ENCODE measurements around the gene HS3ST1.

The HS3ST1 gene

DNA sequence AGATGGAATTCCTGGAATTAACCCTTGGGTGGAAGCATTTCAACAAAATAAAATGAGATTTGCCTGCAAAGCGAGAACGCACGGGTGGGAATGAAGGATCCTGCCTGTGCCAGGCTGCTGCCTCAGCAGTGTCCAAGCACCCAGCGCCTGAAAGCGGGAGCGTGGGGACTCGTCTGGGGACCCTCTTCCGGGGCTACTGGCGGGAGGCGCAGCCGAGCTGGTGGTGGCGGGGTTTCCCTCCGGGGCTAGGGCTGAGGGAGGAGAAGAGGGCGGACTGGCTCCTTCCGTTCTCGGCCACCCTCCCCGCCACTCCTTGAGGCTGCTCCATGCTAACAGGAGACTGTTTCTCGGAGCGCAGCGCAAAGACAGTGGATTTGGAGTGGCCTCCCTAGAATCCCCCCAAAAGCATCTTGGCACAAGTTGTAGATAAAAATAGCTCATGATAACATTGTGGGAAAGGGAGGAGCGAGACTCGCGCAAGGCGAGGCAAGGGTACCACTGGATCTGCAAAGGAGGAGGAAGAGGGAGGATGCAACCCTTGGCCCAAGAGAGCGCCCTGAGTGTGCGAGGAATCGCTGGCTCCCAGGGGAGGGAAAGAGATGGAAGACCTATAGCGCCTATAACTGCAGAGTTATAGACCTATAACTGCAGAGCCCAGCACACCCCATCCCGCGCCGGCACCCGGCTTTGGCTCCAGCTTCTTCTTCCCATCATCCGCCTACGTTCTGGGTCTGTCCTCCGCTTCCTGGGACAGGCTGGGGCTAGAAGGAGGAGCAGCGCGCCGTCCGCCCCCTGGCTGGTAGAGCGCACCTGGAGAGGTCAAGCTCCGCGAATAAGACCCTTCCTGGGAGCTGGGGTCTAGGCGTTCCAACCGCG, 1.3 kb downstream of the HS3ST1 start:
- peaks cover 41% of the 10 kb centered on the region for H3K27me3 ChIP-seq (ENCODE audit: insufficient read depth, low read length)
- no peak overlapping the region for H3K4me3 ChIP-seq (ENCODE audit: low read length)
- peaks cover 7% of the 10 kb centered on the region for H3K4me1 ChIP-seq (ENCODE audit: insufficient read depth, low read length)
- no peak overlapping the region for H2AFZ ChIP-seq (ENCODE audit: low read depth, low read length)
- H3K9me3 ChIP-seq (ENCODE audit: low read length), result no peaks in the 10 kb centered on the region
- no peaks in the 10 kb centered on the region for H3K36me3 ChIP-seq (ENCODE audit: insufficient read depth, low read length)

DNA sequence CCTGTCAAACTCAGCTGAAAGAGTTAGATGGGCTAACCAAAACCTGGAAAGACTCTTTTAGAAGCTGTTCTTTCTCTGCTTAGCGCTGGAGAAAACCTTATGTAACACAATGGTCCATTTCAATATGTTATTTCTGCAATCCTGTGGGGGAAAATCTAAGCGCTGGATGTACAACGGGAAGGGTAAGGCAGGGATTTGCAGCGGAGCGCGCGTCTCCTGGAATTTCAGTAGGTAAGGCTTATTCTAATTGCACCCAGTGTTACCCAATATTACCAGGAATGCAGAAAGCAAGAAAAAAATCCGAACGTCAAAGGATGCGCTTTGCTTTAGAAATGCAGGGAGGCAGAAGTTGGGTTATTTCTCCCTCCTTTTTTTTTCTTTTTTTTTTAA, 2.0 kb downstream of the HS3ST1 start:
- H3K4me3 ChIP-seq (ENCODE audit: low read length), result no peak overlapping the region
- H3K4me1 ChIP-seq (ENCODE audit: insufficient read depth, low read length), result peaks cover 13% of the 10 kb centered on the region
- no peak overlapping the region for H2AFZ ChIP-seq (ENCODE audit: low read depth, low read length)
- no peaks in the 10 kb centered on the region for H3K36me3 ChIP-seq (ENCODE audit: insufficient read depth, low read length)
- peaks cover 41% of the 10 kb centered on the region for H3K27me3 ChIP-seq (ENCODE audit: insufficient read depth, low read length)
- no peaks in the 10 kb centered on the region for H3K9me3 ChIP-seq (ENCODE audit: low read length)

DNA sequence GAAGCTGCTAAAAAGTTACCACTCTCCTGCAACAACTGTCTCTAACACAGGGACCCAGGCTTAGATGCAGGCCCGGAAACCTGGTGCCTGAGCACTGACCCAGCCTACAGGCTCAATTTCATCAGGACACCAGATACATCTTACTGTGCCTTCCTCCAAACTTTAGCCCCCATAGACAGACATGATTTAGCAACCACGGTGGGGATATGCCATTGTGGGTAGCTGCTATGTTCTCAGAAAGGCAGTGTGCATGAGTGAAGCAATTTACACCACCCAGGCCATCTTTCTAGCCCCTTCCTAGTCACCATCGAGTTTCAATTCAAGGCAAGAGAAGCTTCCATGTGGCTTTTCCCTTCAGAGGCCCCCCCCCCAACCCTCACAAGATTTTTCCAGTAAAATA, 2.7 kb downstream of the HS3ST1 start:
- Histone ChIP-seq H3K9me3 (ENCODE audit: low read length) (no peaks in the 10 kb centered on the region), H3K4me3 (ENCODE audit: low read length) (no peak overlapping the region), H3K4me1 (ENCODE audit: insufficient read depth, low read length) (peaks cover 16% of the 10 kb centered on the region), H3K36me3 (ENCODE audit: insufficient read depth, low read length) (no peaks in the 10 kb centered on the region), H3K27me3 (ENCODE audit: insufficient read depth, low read length) (peaks cover 41% of the 10 kb centered on the region), H2AFZ (ENCODE audit: low read depth, low read length) (no peak overlapping the region)

DNA sequence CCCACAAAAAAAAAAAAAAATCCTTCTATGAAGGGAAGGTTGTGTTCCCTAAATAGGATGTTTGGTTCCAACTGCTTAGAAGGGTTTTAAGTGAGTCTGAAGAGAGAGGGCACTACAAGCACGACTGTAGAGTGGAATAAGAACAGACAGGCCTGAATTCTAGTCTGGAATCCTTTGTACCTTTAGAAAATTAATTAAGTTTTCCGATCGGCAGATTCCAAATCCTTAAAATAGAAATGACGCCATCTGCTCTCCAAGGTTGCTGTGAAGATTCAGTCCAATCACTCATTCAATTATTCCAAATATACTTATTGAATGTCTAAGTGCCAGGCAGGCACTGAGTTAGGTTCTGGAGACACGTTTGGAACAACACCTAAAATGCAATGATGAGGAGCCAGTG, 3.8 kb downstream of the HS3ST1 start:
- peaks cover 36% of the 10 kb centered on the region for H3K27me3 ChIP-seq (ENCODE audit: insufficient read depth, low read length)

DNA sequence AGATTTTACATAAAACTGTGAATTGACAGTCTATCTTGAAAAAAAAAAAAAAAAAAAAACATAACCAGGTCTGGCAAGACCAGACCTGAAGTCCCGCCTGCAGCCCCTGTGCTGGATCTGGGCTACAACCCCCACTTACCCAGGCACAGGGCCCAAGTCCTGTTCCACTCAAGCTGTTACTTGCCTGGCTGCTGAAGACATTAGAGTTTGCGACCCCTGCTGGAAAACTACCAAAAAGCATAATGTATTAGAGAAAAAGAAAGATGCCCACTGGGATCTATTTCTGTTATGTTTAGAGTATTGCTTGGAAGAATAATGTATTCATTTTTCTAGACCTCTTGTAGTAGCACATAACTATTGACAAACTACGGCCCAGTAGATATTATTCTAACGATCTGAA, 4.7 kb downstream of the HS3ST1 start:
- H2AFZ ChIP-seq (ENCODE audit: low read depth, low read length), result no peak overlapping the region
- no peaks in the 10 kb centered on the region for H3K36me3 ChIP-seq (ENCODE audit: insufficient read depth, low read length)
- H3K4me1 ChIP-seq (ENCODE audit: insufficient read depth, low read length), result peaks cover 16% of the 10 kb centered on the region
- no peaks in the 10 kb centered on the region for H3K9me3 ChIP-seq (ENCODE audit: low read length)
- H3K27me3 ChIP-seq (ENCODE audit: insufficient read depth, low read length), result peaks cover 28% of the 10 kb centered on the region
- H3K4me3 ChIP-seq (ENCODE audit: low read length), result no peak overlapping the region

More for the DNA sequence above, 3.8 kb downstream of the HS3ST1 start:
- Histone ChIP-seq H3K4me3 (ENCODE audit: low read length) (no peak overlapping the region), H3K36me3 (ENCODE audit: insufficient read depth, low read length) (no peaks in the 10 kb centered on the region), H3K4me1 (ENCODE audit: insufficient read depth, low read length) (peaks cover 16% of the 10 kb centered on the region), H2AFZ (ENCODE audit: low read depth, low read length) (no peak overlapping the region), H3K9me3 (ENCODE audit: low read length) (no peaks in the 10 kb centered on the region)

DNA sequence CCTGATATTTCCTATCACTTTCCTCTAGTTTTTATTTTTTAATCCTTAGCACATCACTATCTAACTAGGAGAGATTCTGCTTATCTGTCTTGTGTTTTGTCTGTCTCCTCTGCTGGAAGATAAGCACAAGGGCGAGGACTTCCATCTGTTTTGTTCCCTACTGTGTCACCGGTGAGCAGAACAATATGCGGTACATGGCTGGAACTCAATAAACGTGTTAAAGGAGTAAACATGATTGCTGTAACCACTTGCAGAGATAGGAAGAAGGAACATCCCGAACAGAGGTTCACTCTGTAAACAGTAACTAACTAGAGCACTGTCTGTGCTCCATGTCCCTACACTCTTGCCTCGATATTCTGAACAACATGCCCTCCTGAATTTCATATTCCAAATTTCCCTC, 5.2 kb downstream of the HS3ST1 start:
- Histone ChIP-seq H3K27me3 (ENCODE audit: insufficient read depth, low read length) (peaks cover 25% of the 10 kb centered on the region), H3K36me3 (ENCODE audit: insufficient read depth, low read length) (no peaks in the 10 kb centered on the region), H3K4me1 (ENCODE audit: insufficient read depth, low read length) (peaks cover 15% of the 10 kb centered on the region), H3K4me3 (ENCODE audit: low read length) (no peak overlapping the region), H2AFZ (ENCODE audit: low read depth, low read length) (no peak overlapping the region), H3K9me3 (ENCODE audit: low read length) (no peaks in the 10 kb centered on the region)

DNA sequence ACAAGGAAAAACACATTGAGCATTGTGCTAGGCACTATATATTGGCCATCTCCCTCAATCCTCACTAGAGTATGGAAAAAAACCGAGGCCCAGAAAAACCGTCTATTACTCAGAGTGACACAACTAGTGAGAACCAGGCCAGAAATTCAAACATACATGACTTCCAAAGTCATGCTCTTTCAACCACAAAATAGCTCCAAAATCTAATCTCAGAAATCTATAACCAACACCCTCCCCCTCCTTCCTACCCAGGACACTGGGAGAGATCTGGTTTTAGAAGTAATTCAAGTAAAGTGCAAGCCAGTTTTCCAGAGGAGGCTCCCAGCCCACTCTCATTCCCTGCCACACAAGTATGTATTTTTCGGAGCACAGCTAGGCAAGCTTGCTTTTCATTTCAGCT, 7.6 kb downstream of the HS3ST1 start:
- Histone ChIP-seq H2AFZ (ENCODE audit: low read depth, low read length) (no peak overlapping the region), H3K36me3 (ENCODE audit: insufficient read depth, low read length) (no peaks in the 10 kb centered on the region), H3K4me1 (ENCODE audit: insufficient read depth, low read length) (peaks cover 10% of the 10 kb centered on the region), H3K4me3 (ENCODE audit: low read length) (no peak overlapping the region), H3K9me3 (ENCODE audit: low read length) (no peaks in the 10 kb centered on the region), H3K27me3 (ENCODE audit: insufficient read depth, low read length) (peaks cover 3% of the 10 kb centered on the region)

DNA sequence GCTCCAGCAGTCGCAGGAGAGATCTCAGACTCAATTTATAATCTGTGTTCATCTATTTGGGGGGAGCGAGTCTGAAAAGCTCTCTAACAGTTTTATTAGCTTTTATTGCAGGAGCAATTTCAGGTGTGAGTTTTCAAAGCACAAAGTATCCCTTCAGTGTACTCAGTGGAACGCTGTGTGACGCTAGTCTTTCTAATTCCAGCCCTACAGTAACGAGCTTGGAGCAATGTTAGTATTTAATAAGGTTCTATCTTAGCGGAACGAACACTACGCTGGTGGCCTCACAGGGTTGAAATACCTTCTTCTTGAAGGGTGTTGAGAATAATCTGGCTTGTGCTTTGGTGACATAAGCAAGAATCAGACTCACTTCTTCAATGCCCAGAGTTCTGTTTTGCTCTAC, 8.4 kb downstream of the HS3ST1 start:
- Histone ChIP-seq H3K9me3 (ENCODE audit: low read length) (no peaks in the 10 kb centered on the region), H2AFZ (ENCODE audit: low read depth, low read length) (no peak overlapping the region), H3K4me3 (ENCODE audit: low read length) (no peak overlapping the region), H3K36me3 (ENCODE audit: insufficient read depth, low read length) (no peaks in the 10 kb centered on the region), H3K4me1 (ENCODE audit: insufficient read depth, low read length) (peaks cover 13% of the 10 kb centered on the region), H3K27me3 (ENCODE audit: insufficient read depth, low read length) (no peaks in the 10 kb centered on the region)

DNA sequence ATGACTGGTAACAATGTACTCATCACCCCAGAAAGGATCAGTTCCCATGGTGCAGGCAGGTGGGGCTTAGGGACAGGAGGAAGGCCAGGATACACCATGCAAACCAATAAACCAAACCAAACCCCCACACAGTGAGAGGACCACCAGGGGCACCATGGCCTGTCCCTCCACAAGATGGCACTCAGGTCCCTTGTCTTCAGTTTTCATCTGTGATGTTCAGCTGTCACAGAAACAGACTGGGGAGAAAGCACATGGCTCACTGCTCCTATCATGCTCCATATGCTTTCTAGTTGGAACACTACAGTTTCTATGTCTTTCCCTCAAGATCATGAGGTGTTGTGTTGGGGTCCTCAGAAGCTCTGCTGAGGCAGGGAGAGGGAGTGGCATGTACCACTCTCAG, 10.1 kb downstream of the HS3ST1 start:
- no peaks in the 10 kb centered on the region for H3K27me3 ChIP-seq (ENCODE audit: insufficient read depth, low read length)
- H2AFZ ChIP-seq (ENCODE audit: low read depth, low read length), result no peak overlapping the region
- no peaks in the 10 kb centered on the region for H3K36me3 ChIP-seq (ENCODE audit: insufficient read depth, low read length)
- no peaks in the 10 kb centered on the region for H3K9me3 ChIP-seq (ENCODE audit: low read length)
- peaks cover 13% of the 10 kb centered on the region for H3K4me1 ChIP-seq (ENCODE audit: insufficient read depth, low read length)
- H3K4me3 ChIP-seq (ENCODE audit: low read length), result no peak overlapping the region

DNA sequence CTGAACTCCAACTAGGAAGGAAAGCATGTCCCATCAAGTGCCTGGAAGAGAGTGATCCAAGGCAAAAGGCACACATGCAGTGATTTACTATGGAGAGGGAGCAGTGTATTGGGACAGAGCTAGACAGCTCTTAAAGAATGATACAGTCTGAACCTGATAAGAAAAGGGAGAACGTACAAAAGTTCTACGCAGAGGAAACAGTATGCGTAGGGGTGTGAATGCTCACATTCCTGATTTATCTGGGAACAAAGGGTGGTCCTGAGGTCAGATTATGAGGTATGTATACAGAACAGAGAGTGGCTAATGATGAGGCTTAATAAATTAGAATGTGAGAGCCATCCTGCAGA, 12.0 kb downstream of the HS3ST1 start:
- H3K4me1 ChIP-seq (ENCODE audit: insufficient read depth, low read length), result peaks cover 6% of the 10 kb centered on the region
- H3K27me3 ChIP-seq (ENCODE audit: insufficient read depth, low read length), result no peaks in the 10 kb centered on the region
- H3K36me3 ChIP-seq (ENCODE audit: insufficient read depth, low read length), result no peaks in the 10 kb centered on the region
- H2AFZ ChIP-seq (ENCODE audit: low read depth, low read length), result no peak overlapping the region
- H3K9me3 ChIP-seq (ENCODE audit: low read length), result no peaks in the 10 kb centered on the region
- H3K4me3 ChIP-seq (ENCODE audit: low read length), result no peak overlapping the region

DNA sequence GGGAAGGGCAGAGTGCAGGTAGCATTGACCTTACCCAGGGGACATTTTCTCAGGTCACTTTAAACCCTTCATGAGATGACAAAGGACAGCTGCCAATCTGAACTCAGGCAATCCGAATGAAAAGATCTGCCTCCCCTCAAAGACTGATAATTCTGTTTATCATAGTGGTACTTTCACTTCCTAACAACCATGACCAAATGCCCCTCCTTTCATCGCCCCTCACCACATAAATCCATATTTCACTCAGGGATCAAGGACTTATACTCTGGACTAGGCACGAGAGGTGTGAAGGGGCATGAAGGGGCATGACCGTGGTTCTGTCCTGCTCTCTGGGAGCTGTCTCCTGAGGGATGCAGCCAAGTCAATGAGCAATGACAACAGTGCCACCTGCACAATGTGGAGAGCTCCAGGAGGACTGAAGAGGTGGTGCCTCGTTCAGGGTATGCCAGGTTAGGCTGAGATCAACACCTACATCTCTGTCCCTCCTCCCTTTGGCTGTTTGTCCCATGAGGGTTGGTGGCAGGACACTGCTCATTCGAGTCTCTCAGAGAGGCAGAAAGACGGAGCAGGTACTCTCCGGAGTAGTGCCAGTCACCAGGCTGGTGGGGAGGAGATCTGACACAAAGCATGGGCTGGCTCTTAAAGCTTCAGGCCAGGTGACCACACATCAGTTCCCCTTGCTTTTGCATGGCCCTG, 12.5 kb downstream of the HS3ST1 start:
- Histone ChIP-seq H3K4me1 (ENCODE audit: insufficient read depth, low read length) (peaks cover 3% of the 10 kb centered on the region), H3K4me3 (ENCODE audit: low read length) (no peak overlapping the region), H3K27me3 (ENCODE audit: insufficient read depth, low read length) (no peaks in the 10 kb centered on the region), H3K9me3 (ENCODE audit: low read length) (no peaks in the 10 kb centered on the region), H2AFZ (ENCODE audit: low read depth, low read length) (no peak overlapping the region), H3K36me3 (ENCODE audit: insufficient read depth, low read length) (no peaks in the 10 kb centered on the region)

DNA sequence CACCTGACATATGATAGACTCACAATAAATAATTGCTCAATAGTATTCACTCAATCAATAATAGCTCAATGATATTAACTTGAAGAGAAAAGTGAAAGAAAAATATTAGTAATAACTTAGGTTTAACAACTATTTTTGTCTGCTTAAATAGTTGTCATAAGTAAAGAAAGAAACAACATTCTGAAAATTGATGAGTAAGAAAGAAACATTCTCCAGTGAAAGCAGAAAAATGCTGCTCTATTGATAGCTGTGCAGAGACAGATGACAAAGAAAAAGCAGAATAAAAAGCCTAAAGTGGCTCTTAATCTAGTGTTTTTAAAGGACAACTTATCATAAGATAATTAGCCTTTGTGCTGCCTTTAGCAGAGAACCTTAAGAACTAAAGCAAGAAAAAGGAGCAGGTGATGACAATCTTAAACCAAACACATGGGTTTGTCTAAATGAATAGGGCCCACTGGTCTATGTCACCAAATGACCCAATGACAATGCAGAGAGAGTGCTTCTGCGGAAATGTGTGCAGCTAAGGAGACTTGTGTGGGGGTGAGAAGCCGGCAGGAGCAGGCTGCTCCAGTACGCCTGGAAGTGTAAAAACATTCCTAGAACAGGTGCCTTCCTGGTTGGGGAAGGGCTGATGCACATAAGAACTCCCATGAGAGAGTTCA, 13.2 kb downstream of the HS3ST1 start:
- no peak overlapping the region for H3K4me3 ChIP-seq (ENCODE audit: low read length)
- no peak overlapping the region for H2AFZ ChIP-seq (ENCODE audit: low read depth, low read length)
- no peaks in the 10 kb centered on the region for H3K27me3 ChIP-seq (ENCODE audit: insufficient read depth, low read length)
- no peaks in the 10 kb centered on the region for H3K9me3 ChIP-seq (ENCODE audit: low read length)
- H3K4me1 ChIP-seq (ENCODE audit: insufficient read depth, low read length), result peaks cover 3% of the 10 kb centered on the region
- H3K36me3 ChIP-seq (ENCODE audit: insufficient read depth, low read length), result no peaks in the 10 kb centered on the region

DNA sequence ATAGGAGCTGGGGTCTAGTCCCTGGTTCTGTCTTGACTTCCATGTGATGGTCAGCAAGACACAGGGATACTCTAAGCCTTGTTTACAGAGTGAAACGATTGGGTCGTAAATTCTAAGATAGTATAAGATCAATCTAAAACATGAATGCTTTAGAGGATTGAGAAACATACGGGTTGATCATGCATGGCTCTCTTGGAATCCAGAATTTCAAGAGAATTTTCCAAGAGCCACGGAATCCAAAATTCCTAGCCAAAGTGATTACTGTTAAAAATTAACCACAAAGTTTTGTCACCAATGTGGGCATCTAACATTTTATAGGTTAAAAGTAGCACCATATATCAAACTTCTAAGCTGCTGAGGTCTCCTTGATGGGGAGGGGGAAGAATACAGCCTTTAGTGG, 16.5 kb downstream of the HS3ST1 start:
- no peak overlapping the region for H2AFZ ChIP-seq (ENCODE audit: low read depth, low read length)
- H3K4me1 ChIP-seq (ENCODE audit: insufficient read depth, low read length), result peaks cover 6% of the 10 kb centered on the region

More for the DNA sequence above, 16.5 kb downstream of the HS3ST1 start:
- Histone ChIP-seq H3K27me3 (ENCODE audit: insufficient read depth, low read length) (no peaks in the 10 kb centered on the region), H3K36me3 (ENCODE audit: insufficient read depth, low read length) (no peaks in the 10 kb centered on the region), H3K4me3 (ENCODE audit: low read length) (no peak overlapping the region), H3K9me3 (ENCODE audit: low read length) (no peaks in the 10 kb centered on the region)
